ENCODE data around the gene GTSE1. TPM values are rescaled to one million over a fixed set of nuclear protein-coding genes. Genes with fewer than 3 reads are reported as not detected.

Gene GTSE1
- total RNA-seq, 1 experiment from 2014 or later: 38.8 TPM

GRCh38 chr22:46363611-46364321 is 67.1 kb downstream of the GTSE1 start:
- Histone ChIP-seq H3K4me3 (ENCODE audit: insufficient read depth, low read depth, low read length) (no peak overlapping the region), H3K36me3 (replicated peaks; ENCODE audit: control insufficient read depth, insufficient read depth, low read length) (no peaks in the 10 kb centered on the region), H3K27me3 (ENCODE audit: control insufficient read depth, insufficient read depth, low read length) (no peaks in the 10 kb centered on the region)
- DNase-seq: peak; percentile 65

DNA sequence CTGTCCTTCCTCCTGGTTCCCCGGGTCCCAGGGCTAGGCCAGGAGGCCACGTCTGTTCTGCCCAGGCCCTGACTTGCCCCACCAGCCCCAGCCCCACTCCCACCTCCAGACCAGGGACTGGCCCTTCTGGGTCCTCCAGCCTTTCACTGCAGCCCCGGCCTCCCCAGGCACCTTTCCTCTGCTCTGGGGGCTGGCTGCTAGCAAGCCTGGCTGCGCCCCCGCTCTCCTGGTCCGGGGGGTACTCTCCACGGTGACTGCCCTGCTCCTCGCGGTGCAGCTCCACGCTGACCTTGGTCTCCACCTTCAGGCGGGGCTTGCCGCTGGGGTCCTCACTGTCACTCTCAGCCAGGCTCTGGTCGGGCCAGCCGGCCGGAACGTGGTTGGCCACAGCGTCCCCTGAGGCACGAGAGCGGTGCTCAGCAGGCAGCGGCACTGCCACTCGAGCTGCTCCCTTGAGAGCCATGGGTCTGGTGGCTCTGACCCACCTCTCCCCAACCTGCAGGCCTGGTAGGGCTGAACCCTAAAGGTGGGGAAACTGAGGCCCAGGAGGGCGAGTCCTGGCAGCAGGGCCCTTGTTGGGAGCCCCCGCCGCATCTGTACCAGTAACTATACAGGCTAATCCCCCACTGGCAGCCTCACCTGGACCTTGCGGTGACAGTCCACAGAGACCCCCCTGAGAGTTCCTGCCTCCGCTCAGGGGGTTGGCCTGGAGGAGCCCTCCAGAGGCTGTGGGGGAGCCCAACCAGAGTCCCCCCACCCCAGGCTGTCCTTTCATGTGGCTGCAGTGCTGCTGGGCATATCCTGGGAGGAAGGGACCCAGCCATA is 67.9 kb downstream of the GTSE1 start:
- Histone ChIP-seq H3K27me3 (ENCODE audit: control insufficient read depth, insufficient read depth, low read length) (no peaks in the 10 kb centered on the region), H3K36me3 (replicated peaks; ENCODE audit: control insufficient read depth, insufficient read depth, low read length) (no peaks in the 10 kb centered on the region), H3K4me3 (ENCODE audit: insufficient read depth, low read depth, low read length) (no peak overlapping the region)
- peak; percentile 59 for DNase-seq

GRCh38 chr22:46365166-46365624 is 68.5 kb downstream of the GTSE1 start:
- Histone ChIP-seq H3K4me3 (ENCODE audit: insufficient read depth, low read depth, low read length) (no peak overlapping the region), H3K27me3 (ENCODE audit: control insufficient read depth, insufficient read depth, low read length) (no peaks in the 10 kb centered on the region), H3K36me3 (replicated peaks; ENCODE audit: control insufficient read depth, insufficient read depth, low read length) (no peaks in the 10 kb centered on the region)

DNA sequence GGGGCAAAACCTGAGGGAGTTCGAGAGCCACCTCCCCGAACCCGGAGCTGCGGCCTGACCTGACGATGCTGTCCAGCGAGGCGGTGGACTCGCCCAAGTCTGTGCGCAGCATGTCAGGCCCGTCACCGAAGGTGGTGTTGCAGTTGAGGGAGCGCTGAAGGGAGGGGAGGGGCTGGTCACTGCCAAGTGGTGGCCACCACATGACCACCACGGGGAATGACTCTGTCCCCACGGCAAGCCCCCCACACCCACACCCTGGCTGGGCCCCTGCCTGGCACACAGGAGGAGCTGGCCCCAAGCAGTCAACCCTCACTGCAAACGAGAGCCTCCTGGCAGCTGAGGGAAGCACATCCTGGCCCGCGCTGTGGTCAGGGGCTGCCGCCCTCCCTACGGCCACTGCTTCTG is 69.7 kb downstream of the GTSE1 start:
- H3K36me3 ChIP-seq (replicated peaks; ENCODE audit: control insufficient read depth, insufficient read depth, low read length): no peaks in the 10 kb centered on the region
- DNase-seq: no peak
- H3K4me3 ChIP-seq (ENCODE audit: insufficient read depth, low read depth, low read length): no peak overlapping the region
- H3K27me3 ChIP-seq (ENCODE audit: control insufficient read depth, insufficient read depth, low read length): no peaks in the 10 kb centered on the region

More at GRCh38 chr22:46365166-46365624, 68.5 kb downstream of the GTSE1 start:
- peak; percentile 54 for DNase-seq

GRCh38 chr22:46366801-46367706 is 70.4 kb downstream of the GTSE1 start:
- Histone ChIP-seq H3K4me3 (ENCODE audit: insufficient read depth, low read depth, low read length) (no peak overlapping the region), H3K27me3 (ENCODE audit: control insufficient read depth, insufficient read depth, low read length) (no peaks in the 10 kb centered on the region), H3K36me3 (replicated peaks; ENCODE audit: control insufficient read depth, insufficient read depth, low read length) (no peaks in the 10 kb centered on the region)
- DNase-seq: peak; percentile 81

DNA sequence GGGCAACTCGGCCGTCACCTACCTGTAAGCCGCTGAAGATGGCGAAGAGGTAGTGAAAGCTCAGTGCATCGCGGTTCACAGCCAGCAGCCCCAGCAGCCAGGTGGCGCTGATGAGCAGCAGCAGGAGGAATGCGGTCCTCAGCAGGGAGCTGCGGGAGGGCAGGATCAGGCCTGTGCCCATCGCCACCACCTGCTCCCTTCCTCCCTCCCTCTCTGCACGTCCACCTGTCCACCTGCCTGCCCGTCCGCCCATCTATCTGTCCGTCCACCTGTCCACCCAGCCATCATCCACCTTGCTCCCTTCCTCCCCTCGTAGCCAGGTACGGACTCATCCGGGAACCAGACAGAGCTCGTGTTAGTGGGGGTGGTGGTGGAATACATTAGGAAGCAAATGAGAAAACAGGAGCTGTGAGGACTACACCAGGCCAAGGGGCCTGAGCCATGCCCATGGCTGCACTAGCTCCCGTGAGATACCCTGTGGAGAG is 71.1 kb downstream of the GTSE1 start:
- peak; percentile 98 for DNase-seq
- H3K27me3 ChIP-seq (ENCODE audit: control insufficient read depth, insufficient read depth, low read length): no peaks in the 10 kb centered on the region
- no peaks in the 10 kb centered on the region for H3K36me3 ChIP-seq (replicated peaks; ENCODE audit: control insufficient read depth, insufficient read depth, low read length)
- no peak overlapping the region for H3K4me3 ChIP-seq (ENCODE audit: insufficient read depth, low read depth, low read length)

GRCh38 chr22:46368422-46368821 is 71.8 kb downstream of the GTSE1 start:
- Histone ChIP-seq H3K36me3 (replicated peaks; ENCODE audit: control insufficient read depth, insufficient read depth, low read length) (no peaks in the 10 kb centered on the region), H3K27me3 (ENCODE audit: control insufficient read depth, insufficient read depth, low read length) (no peaks in the 10 kb centered on the region), H3K4me3 (ENCODE audit: insufficient read depth, low read depth, low read length) (no peak overlapping the region)
- DNase-seq: peak; percentile 69

DNA sequence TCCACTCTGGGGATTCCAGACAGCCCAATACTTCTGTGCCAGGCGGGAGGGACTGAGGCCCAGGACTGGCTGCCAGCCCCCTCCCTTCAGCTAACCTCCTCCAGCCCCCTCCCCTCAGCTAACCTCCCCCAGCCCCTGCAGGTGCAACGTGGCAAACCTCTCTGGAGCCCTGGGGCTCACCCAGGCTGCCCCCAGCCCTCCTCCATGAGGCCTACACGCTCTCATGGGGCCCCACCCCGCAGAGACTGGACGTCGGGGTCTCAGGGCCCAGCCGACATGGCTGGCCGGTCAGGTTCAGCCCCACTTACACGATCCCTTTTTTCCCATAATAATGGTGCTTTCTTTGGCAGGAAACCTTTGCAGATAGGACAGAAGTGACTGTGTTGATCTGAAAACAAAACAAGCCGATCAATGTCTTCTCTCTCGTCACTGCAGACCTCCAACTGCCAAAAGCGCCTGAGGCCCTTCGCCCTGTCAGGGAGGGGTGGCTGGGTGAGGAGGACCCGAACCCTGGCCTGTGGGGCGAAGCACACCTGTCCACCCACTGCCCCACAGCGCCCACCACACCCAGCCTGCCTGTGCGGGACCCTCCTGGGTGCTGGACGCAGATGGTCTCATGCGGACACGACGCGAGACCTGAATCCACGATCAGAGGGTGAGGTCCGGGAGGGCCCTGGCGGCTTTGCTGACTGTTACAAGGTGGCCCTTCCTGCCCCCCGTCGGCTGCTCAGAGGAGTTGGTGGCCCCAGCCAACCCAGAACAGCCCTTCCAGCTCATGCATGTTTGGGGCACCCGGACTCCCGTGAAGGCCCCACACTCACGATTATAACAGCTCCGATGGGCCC is 72.4 kb downstream of the GTSE1 start:
- DNase-seq: peak; percentile 63
- Histone ChIP-seq H3K4me3 (ENCODE audit: insufficient read depth, low read depth, low read length) (no peak overlapping the region), H3K36me3 (replicated peaks; ENCODE audit: control insufficient read depth, insufficient read depth, low read length) (no peaks in the 10 kb centered on the region), H3K27me3 (ENCODE audit: control insufficient read depth, insufficient read depth, low read length) (no peaks in the 10 kb centered on the region)

DNA sequence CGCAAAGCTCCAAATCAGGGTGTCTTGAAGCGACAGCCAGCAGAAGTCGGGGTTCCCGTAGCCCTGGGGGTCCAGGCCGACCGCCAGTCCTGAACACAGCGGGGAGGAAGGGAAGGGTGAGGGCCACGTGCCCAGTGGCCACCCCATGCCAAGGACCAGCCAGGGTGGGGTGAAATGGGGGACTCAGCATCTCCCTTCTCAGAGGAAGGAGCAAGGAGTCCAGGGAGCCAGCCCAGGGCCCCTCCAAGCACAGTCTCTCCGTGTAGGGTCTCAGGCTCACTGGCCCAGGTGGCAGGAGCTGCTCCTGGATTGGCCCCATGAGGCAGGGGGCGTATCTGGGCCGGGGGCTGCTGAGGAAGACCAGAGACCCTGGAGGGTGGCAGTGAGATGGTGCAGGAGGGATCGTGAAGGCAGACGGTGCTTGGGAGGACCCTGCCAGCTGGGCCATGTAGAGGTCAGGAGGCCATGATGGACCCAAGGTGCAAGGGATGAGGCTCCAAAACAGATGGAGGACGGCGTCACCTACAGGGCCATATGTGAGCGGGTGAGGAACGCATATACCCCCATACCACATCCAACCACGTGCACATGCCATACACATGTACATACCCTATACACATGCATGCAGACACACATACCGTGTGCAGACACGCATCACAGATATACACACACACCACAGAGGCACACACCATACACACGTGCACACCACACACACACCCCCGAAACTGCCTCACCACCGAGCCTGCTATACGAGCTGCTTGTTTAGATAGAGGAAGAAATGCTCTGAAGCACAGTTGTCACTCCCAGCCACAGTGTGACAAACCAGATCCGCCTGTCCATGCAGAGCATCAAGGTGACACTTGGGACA is 73.3 kb downstream of the GTSE1 start:
- no peak for DNase-seq
- H3K27me3 ChIP-seq (ENCODE audit: control insufficient read depth, insufficient read depth, low read length): no peaks in the 10 kb centered on the region
- H3K36me3 ChIP-seq (replicated peaks; ENCODE audit: control insufficient read depth, insufficient read depth, low read length): no peaks in the 10 kb centered on the region

GRCh38 chr22:46370584-46371291 is 74.1 kb downstream of the GTSE1 start:
- DNase-seq: peak; percentile 77
- H3K36me3 ChIP-seq (replicated peaks; ENCODE audit: control insufficient read depth, insufficient read depth, low read length): no peaks in the 10 kb centered on the region
- H3K27me3 ChIP-seq (ENCODE audit: control insufficient read depth, insufficient read depth, low read length): no peaks in the 10 kb centered on the region
- no peak overlapping the region for H3K4me3 ChIP-seq (ENCODE audit: insufficient read depth, low read depth, low read length)

More for the DNA sequence above, 73.3 kb downstream of the GTSE1 start:
- no peak overlapping the region for H3K4me3 ChIP-seq (ENCODE audit: insufficient read depth, low read depth, low read length)

DNA sequence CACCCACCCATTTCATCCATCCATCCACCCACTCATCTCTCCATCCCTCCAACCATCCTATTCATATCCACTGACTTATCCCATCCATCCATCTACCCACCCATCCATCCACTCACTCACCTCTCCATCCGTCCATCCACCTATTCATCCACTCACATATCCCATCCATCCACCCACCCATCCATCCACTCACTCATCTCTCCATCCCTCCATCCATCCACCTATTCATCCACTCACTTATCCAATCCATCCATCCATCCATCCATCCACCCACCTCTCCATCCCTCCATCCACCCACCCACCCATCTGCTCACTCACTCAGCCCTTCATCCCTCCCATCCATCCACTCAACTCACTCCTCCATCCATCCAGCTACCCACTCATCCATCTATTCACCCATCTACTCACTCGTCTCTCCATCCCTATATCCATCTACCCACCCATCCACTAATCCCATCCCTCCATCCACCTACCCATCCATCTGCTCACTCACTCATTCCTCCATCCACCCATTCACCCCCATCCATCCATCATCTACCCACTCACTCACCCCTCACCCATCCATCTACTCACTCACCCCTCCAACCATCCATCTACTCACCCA is 75.1 kb downstream of the GTSE1 start:
- Histone ChIP-seq H3K27me3 (ENCODE audit: control insufficient read depth, insufficient read depth, low read length) (no peaks in the 10 kb centered on the region), H3K36me3 (replicated peaks; ENCODE audit: control insufficient read depth, insufficient read depth, low read length) (no peaks in the 10 kb centered on the region), H3K4me3 (ENCODE audit: insufficient read depth, low read depth, low read length) (no peak overlapping the region)
- DNase-seq: no peak

DNA sequence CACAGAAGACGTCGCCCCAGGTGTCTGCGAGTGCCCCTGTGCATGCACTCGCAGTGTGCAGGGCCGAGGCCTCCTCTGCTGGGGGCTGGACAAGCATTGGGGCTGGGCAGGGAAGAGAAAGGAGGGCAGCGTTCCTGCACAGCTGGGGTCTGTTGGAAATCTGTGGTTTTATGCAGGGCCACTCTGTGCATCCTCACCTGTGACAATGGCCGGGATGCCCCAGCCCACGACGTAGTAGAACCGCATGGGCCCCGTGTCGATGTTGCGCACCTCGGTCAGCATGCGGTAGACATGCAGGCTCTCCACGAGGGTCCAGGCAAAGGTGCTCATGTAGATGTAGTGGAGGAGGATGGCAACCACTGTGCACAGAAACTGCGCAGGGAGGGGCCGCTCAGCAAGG is 76.0 kb downstream of the GTSE1 start:
- Histone ChIP-seq H3K36me3 (replicated peaks; ENCODE audit: control insufficient read depth, insufficient read depth, low read length) (no peaks in the 10 kb centered on the region), H3K4me3 (ENCODE audit: insufficient read depth, low read depth, low read length) (no peak overlapping the region), H3K27me3 (ENCODE audit: control insufficient read depth, insufficient read depth, low read length) (no peaks in the 10 kb centered on the region)
- DNase-seq: no peak

Data from H7 (cell line).